Placental pericyte (primary cell): ENCODE results near the gene IARS1. TPM values are rescaled to one million over a fixed set of nuclear protein-coding genes. Genes with fewer than 3 reads are reported as not detected.

Experiments used
- small RNA-seq: library from RNA; depleted of rRNA; stranded (forward); fragments of <200 nt; gene quantifications from one replicate; pipeline ENCODE3, GENCODE V24; 2012; ENCODE audit warnings: low replicate concordance
- total RNA-seq: library from RNA; depleted of rRNA; stranded (reverse); fragments of >200 nt; gene quantifications from 2 replicates; pipeline ENCODE4 v1.2.3, GENCODE V29; 2012

Gene IARS1
- 335 and 619 TPM in 2 replicates for total RNA-seq

GRCh38 chr9:92293452-92294296, at the start of gene IARS1:
Gene IARS1 (minus strand): TSS chr9:92293697. CDS start chr9:92289419, 4,278 bp downstream.

GRCh38 chr9:92325269-92325990, 31.9 kb upstream of the IARS1 start, which contains the start of the genes CENPP and NOL8:
Gene CENPP (plus strand): TSS chr9:92325953.
Gene NOL8 (minus strand): TSS chr9:92325350. CDS start chr9:92324161, 1,189 bp downstream.

Small RNA genes lying within 50 kb of the gene (small RNA-seq; reads per million reads assigned to genes)
- gene MIR3651 (not detected), gene SNORA84 (5.1 reads per million, percentile 88 among the genes with 10 or more reads in this experiment)

Other genes starting within 250 kb of the IARS1 start
- gene SPTLC1, start 178.3 kb downstream of the IARS1 start, total RNA-seq = 105 and 122 TPM in 2 replicates
- gene NOL8, start 31.7 kb upstream of the IARS1 start, total RNA-seq = 26.9 and 27.3 TPM in 2 replicates
- gene CENPP, start 32.3 kb upstream of the IARS1 start, total RNA-seq = 1.5 and 7.7 TPM in 2 replicates
- not detected in 2 replicates for gene OGN, start 110.9 kb upstream of the IARS1 start, total RNA-seq
- gene OMD, start 130.8 kb upstream of the IARS1 start, total RNA-seq = not detected in 2 replicates
- gene ASPN, start 188.8 kb upstream of the IARS1 start, total RNA-seq = 0.44 and 0.57 TPM in 2 replicates
- gene ECM2, start 242.3 kb upstream of the IARS1 start, total RNA-seq = 0.29 and 1.5 TPM in 2 replicates